ENCODE measurements around the gene CTTNBP2NL.
"Not testable (repeated sequence)": the region's sequence is repeated elsewhere in the genome, so short reads cannot be mapped to it uniquely, and the experiment has no call there.

CTTNBP2NL gene

DNA sequence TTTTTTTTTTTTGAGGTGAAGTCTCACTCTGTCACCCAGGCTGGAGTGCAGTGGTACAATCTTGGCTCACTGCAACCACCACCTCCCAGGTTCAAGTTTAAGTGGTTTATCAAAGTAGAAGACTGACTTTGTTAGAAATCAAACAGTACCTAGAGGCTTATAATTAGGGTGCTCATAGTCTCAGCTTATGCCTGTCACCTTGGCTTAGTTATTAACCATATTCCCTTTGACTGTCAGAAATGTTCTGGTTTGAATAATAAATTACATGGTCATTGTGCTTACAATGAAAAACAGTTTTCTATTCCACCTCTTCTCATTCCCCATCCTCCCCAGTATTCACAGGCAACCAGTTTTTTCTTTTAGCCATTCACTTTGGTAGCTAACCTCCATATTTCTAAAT lies 54.8 kb downstream of the CTTNBP2NL start:
- peaks cover 16% of the 10 kb centered on the region for H3K36me3 ChIP-seq (replicated peaks)
- no peak overlapping the region for H3K4me3 ChIP-seq
- no peaks in the 10 kb centered on the region for H3K4me1 ChIP-seq
- H3K27me3 ChIP-seq (ENCODE audit: low read depth) = no peaks in the 10 kb centered on the region
- DNase-seq (ENCODE audit: low spot score in 2 of 2) = no peak
- in situ Hi-C loops (cut with MboI; ENCODE audit: low sequenced_read_pairs) = no loop called here
- no peaks in the 10 kb centered on the region for H3K9me3 ChIP-seq

- DNase-seq (ENCODE audit: low spot score in 2 of 2); H3K4me3 ChIP-seq; in situ Hi-C loops (cut with MboI; ENCODE audit: low sequenced_read_pairs); H3K9me3 ChIP-seq; H3K27me3 ChIP-seq (ENCODE audit: low read depth); H3K4me1 ChIP-seq: not testable (repeated sequence)
- H3K36me3 ChIP-seq (replicated peaks) = peaks cover 19% of the 10 kb centered on the region
Measured at GRCh38 chr1:112451301-112451700, 55.3 kb downstream of the CTTNBP2NL start.

GRCh38 chr1:112453876-112454275 lies 57.9 kb downstream of the CTTNBP2NL start:
- Histone ChIP-seq H3K4me1 (no peaks in the 10 kb centered on the region), H3K27me3 (ENCODE audit: low read depth) (no peaks in the 10 kb centered on the region), H3K36me3 (replicated peaks) (peaks cover 38% of the 10 kb centered on the region), H3K9me3 (no peaks in the 10 kb centered on the region), H3K4me3 (no peak overlapping the region)
- no peak for DNase-seq (ENCODE audit: low spot score in 2 of 2)
- in situ Hi-C loops (cut with MboI; ENCODE audit: low sequenced_read_pairs) = no loop called here

DNA sequence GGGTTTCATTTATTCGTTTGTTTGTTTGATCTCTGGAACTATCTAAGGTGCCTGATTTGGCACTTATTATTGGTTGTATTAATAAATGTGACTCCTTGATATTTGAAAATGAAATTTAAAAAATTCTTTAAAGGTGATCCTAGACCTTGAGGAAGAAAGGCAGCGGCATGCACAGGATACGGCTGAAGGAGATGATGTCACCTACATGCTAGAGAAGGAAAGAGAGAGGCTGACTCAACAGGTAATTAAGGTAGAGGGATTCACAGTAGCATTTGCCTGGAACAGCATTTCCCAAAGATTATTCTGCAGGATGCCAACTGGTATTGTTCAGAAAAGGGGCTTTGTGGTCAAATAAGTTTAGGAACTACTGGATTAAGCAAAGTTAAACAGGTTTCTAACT lies 58.3 kb downstream of the CTTNBP2NL start:
- DNase-seq (ENCODE audit: low spot score in 2 of 2) = no peak
- in situ Hi-C loops (cut with MboI; ENCODE audit: low sequenced_read_pairs) = no loop called here
- Histone ChIP-seq H3K4me1 (no peaks in the 10 kb centered on the region), H3K27me3 (ENCODE audit: low read depth) (no peaks in the 10 kb centered on the region), H3K36me3 (replicated peaks) (peaks cover 38% of the 10 kb centered on the region), H3K9me3 (no peaks in the 10 kb centered on the region), H3K4me3 (no peak overlapping the region)

GRCh38 chr1:112457241-112457640 lies 61.2 kb downstream of the CTTNBP2NL start:
- DNase-seq (ENCODE audit: low spot score in 2 of 2) = no peak
- in situ Hi-C loops (cut with MboI; ENCODE audit: low sequenced_read_pairs) = no loop called here
- Histone ChIP-seq H3K4me3 (no peak overlapping the region), H3K27me3 (ENCODE audit: low read depth) (no peaks in the 10 kb centered on the region), H3K9me3 (no peaks in the 10 kb centered on the region), H3K4me1 (no peaks in the 10 kb centered on the region), H3K36me3 (replicated peaks) (peaks cover 38% of the 10 kb centered on the region)

DNA sequence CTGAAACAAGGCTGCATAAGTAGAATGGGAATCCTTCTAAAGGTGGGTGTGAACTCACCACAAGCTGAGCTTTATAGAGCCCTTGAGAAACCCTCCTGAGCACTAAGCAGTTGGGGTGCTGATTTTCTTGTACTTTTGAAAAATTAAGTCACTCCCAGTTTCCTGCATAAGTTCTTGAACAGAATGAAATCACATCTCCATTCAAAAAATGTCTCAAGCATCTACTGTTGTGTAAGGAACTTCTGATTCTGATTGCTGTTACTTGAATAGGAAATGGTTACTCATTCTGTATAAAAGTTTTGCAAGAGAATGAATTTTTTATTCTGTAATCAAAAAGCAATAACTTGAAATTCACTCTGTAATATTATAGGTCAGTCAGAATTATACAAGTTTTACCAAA lies 61.9 kb downstream of the CTTNBP2NL start:
- Histone ChIP-seq H3K27me3 (ENCODE audit: low read depth) (no peaks in the 10 kb centered on the region), H3K4me3 (no peak overlapping the region), H3K4me1 (no peaks in the 10 kb centered on the region), H3K36me3 (replicated peaks) (peaks cover 38% of the 10 kb centered on the region), H3K9me3 (no peaks in the 10 kb centered on the region)
- in situ Hi-C loops (cut with MboI; ENCODE audit: low sequenced_read_pairs) = no loop called here
- no peak for DNase-seq (ENCODE audit: low spot score in 2 of 2)

- Histone ChIP-seq H3K36me3 (replicated peaks) (peaks cover 38% of the 10 kb centered on the region), H3K4me3 (no peak overlapping the region), H3K4me1 (no peaks in the 10 kb centered on the region), H3K9me3 (no peaks in the 10 kb centered on the region), H3K27me3 (ENCODE audit: low read depth) (no peaks in the 10 kb centered on the region)
- in situ Hi-C loops (cut with MboI; ENCODE audit: low sequenced_read_pairs) = no loop called here
- DNase-seq (ENCODE audit: low spot score in 2 of 2) = no peak
Measured at GRCh38 chr1:112458756-112459155, 62.7 kb downstream of the CTTNBP2NL start.

- no peaks in the 10 kb centered on the region for H3K4me1 ChIP-seq
- no peak overlapping the region for H3K4me3 ChIP-seq
- in situ Hi-C loops (cut with MboI; ENCODE audit: low sequenced_read_pairs) = loop anchor here (5.0 kb wide), 1 partner anchor 68 kb away; no protein-coding TSS in a partner anchor
- peaks cover 24% of the 10 kb centered on the region for H3K36me3 ChIP-seq (replicated peaks)
- DNase-seq (ENCODE audit: low spot score in 2 of 2) = no peak
- no peaks in the 10 kb centered on the region for H3K9me3 ChIP-seq
- no peaks in the 10 kb centered on the region for H3K27me3 ChIP-seq (ENCODE audit: low read depth)
Measured at GRCh38 chr1:112460615-112461014, 64.6 kb downstream of the CTTNBP2NL start.

DNA sequence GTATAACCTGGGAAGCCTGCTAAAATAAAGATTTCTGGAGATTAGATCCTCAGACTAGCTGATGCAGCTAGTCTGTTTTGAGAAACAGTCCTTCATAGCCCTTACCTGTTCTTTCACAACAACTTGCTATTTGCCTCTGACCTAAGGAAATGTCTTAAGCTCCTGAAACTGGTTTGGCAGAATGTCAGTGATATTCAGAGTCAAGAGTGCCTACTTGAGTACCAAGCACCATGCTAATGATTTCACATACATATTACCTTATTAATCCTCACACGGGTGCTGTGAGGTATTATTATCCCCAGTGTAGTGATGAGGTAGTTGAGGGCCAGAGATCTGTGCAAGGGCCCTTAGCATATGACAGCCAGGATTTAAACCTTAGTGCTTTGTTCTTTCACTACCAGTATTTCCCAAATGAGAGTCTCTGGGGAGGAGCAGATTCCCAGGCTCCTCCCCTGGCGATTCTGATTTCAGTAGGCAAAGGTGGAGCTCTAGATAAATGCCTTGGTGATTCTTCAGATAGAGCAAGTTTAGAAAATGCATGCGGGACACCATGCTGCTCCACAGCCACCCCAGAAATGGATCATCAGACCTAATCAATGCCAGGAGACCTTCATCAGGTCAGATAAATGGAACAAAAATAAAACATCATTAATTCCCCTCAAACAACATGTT lies 65.3 kb downstream of the CTTNBP2NL start:
- H3K36me3 ChIP-seq (replicated peaks) = peaks cover 19% of the 10 kb centered on the region
- H3K27me3 ChIP-seq (ENCODE audit: low read depth) = no peaks in the 10 kb centered on the region
- no peak overlapping the region for H3K4me3 ChIP-seq
- DNase-seq (ENCODE audit: low spot score in 2 of 2) = peak; percentile 14 to 31
- H3K4me1 ChIP-seq = peaks cover 5% of the 10 kb centered on the region
- in situ Hi-C loops (cut with MboI; ENCODE audit: low sequenced_read_pairs) = loop anchor here (5.0 kb wide), 1 partner anchor 69 kb away; no protein-coding TSS in a partner anchor
- no peaks in the 10 kb centered on the region for H3K9me3 ChIP-seq

DNA sequence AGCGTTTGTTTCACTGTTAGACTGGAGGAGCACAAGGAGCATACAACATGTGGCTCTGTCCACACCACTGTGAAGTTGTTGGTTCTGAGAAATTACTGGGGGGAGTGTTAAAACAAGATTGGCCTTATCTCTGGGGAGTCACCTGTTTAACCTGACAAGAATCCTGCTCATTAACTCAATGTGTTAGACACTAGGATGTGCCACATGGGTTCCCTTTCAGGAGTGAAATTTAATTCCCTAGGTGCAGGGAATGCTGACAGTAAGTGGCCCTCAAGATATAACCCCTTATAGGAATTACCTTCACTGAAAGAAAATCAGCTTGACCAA lies 66.9 kb downstream of the CTTNBP2NL start:
- Histone ChIP-seq H3K27me3 (ENCODE audit: low read depth) (no peaks in the 10 kb centered on the region), H3K36me3 (replicated peaks) (peaks cover 7% of the 10 kb centered on the region; the same call in 1 of the 2 replicates), H3K4me3 (no peak overlapping the region), H3K9me3 (no peaks in the 10 kb centered on the region), H3K4me1 (peaks cover 7% of the 10 kb centered on the region)
- in situ Hi-C loops (cut with MboI; ENCODE audit: low sequenced_read_pairs) = loop anchor here (5.0 kb wide), 1 partner anchor 71 kb away; no protein-coding TSS in a partner anchor
- no peak for DNase-seq (ENCODE audit: low spot score in 2 of 2)

DNA sequence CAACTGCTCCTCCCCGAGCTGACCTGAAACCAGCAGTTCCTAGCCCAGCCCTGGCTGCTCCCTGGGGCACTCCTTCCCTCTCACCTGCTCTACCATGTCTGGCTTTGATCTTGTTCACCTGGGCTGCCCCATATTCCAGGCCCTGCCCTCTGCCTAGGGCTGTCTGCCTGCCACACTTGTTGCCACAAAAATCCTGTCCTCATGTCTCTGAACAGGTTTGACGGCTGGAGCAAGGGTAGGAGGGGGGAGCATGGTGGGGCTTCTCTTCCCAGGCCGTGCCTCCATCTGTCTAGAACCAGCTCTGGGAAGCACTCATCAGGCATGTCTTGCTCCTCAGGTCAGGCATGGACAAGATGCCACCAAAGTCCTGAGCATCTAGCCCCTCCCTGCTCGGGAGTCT lies 68.5 kb downstream of the CTTNBP2NL start:
- no peak for DNase-seq (ENCODE audit: low spot score in 2 of 2)
- peaks cover 7% of the 10 kb centered on the region for H3K4me1 ChIP-seq
- no peaks in the 10 kb centered on the region for H3K9me3 ChIP-seq
- no peak overlapping the region for H3K4me3 ChIP-seq
- in situ Hi-C loops (cut with MboI; ENCODE audit: low sequenced_read_pairs) = loop anchor here (5.0 kb wide), 1 partner anchor 72 kb away; no protein-coding TSS in a partner anchor
- H3K27me3 ChIP-seq (ENCODE audit: low read depth) = no peaks in the 10 kb centered on the region
- no peaks in the 10 kb centered on the region for H3K36me3 ChIP-seq (replicated peaks)

GRCh38 chr1:112465122-112465521 lies 69.1 kb downstream of the CTTNBP2NL start:
- in situ Hi-C loops (cut with MboI; ENCODE audit: low sequenced_read_pairs) = no loop called here
- Histone ChIP-seq H3K4me3 (no peak overlapping the region), H3K9me3 (no peaks in the 10 kb centered on the region), H3K27me3 (ENCODE audit: low read depth) (no peaks in the 10 kb centered on the region), H3K4me1 (peaks cover 7% of the 10 kb centered on the region), H3K36me3 (replicated peaks) (no peaks in the 10 kb centered on the region)
- no peak for DNase-seq (ENCODE audit: low spot score in 2 of 2)

DNA sequence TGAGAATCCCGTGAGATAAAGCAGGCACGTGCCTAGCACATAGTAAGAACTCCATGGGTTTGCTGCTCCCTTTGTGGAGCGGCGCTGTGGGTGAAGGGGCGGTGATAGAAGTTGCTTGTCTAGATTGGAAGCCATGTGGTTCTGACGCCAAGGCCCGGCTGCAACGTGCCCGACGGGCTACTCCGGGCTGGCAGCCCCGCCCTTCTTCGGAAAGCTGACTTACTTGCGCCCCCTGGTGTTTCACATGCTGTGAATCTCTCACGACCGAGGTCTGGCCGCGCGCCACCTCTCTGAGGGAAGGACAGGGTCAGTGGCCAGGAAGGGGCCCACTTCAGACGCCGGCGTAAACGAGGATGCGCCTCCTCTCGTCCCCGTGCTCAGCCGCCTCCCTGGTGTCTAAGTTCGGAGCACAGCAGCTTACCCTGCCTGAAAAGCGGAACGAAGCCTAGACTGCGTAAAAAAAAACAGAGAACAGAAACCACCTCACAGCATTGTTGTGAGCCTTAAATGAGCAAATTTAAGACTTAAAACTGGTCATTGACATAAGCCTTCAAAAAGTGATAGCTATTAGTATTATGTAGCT lies 70.2 kb downstream of the CTTNBP2NL start:
- Histone ChIP-seq H3K4me1 (peaks cover 7% of the 10 kb centered on the region), H3K27me3 (ENCODE audit: low read depth) (no peaks in the 10 kb centered on the region), H3K36me3 (replicated peaks) (no peaks in the 10 kb centered on the region), H3K4me3 (no peak overlapping the region), H3K9me3 (no peaks in the 10 kb centered on the region)
- in situ Hi-C loops (cut with MboI; ENCODE audit: low sequenced_read_pairs) = no loop called here
- DNase-seq (ENCODE audit: low spot score in 2 of 2) = peak; percentile 83 to 97

GRCh38 chr1:112470324-112470723 lies 74.3 kb downstream of the CTTNBP2NL start:
- H3K4me1 ChIP-seq; H3K4me3 ChIP-seq; H3K27me3 ChIP-seq (ENCODE audit: low read depth); H3K9me3 ChIP-seq; DNase-seq (ENCODE audit: low spot score in 2 of 2); in situ Hi-C loops (cut with MboI; ENCODE audit: low sequenced_read_pairs); H3K36me3 ChIP-seq (replicated peaks): not testable (repeated sequence)
